Gastrocnemius medialis (tissue), 4 donors: Measurements from ENCODE around the gene GPS1. TPM values are rescaled to one million over a fixed set of nuclear protein-coding genes. Genes with fewer than 3 reads are reported as not detected.
"Not testable (repeated sequence)": the region's sequence is repeated elsewhere in the genome, so short reads cannot be mapped to it uniquely, and the experiment has no call there.

ENCODE experiments used
- ATAC-seq, 2 donors: fragments of 150-250 bp; one replicate each; pipeline ENCODE4 v1.9.1; 2016
- DNase-seq, 2 donors: peaks; one replicate each; pipeline ENCODE4 v3.0.0-alpha.2; 2019
- H3K27ac ChIP-seq, 4 donors: fragments of 200-600 bp; sonication (generic); 1 replicate in 1 of 4; 2 replicates in 3 of 4; pipeline ENCODE4 v1.5.1; 2016 to 2018; ENCODE audit warnings: mild to moderate bottlenecking in 2 of 4, moderate library complexity in 1 of 4
- H3K27me3 ChIP-seq, 3 donors: fragments of 200-600 bp; sonication (generic) in 2 of 3; 1 replicate in 1 of 3; 2 replicates in 2 of 3; pipeline versions ENCODE4 v1.5.1 to v1.6.0; 2016 to 2019; ENCODE audit warnings: mild to moderate bottlenecking in 1 of 3, moderate library complexity in 1 of 3
- H3K36me3 ChIP-seq, 2 donors: fragments of 200-600 bp; sonication (generic) in 1 of 2; one replicate each; pipeline ENCODE4 v1.5.1; 2017 to 2018
- H3K4me1 ChIP-seq, 2 donors: fragments of 200-600 bp; sonication (generic) in 1 of 2; one replicate each; pipeline ENCODE4 v1.5.1; 2016 to 2017; ENCODE audit warnings: mild to moderate bottlenecking in 2 of 2
- H3K4me3 ChIP-seq, 4 donors: fragments of 200-600 bp; sonication (generic) in 3 of 4; 1 replicate in 1 of 4; 2 replicates in 3 of 4; pipeline ENCODE4 v1.5.1; 2016 to 2019; ENCODE audit warnings: mild to moderate bottlenecking in 2 of 4
- H3K9me3 ChIP-seq, 3 donors: fragments of 200-600 bp; sonication (generic) in 2 of 3; 1 replicate in 1 of 3; 2 replicates in 2 of 3; pipeline ENCODE4 v1.5.1; 2016 to 2019
- CTCF ChIP-seq, 5 experiments: fragments of 450-650 bp in 3 of 5; fragments of 200-600 bp in 2 of 5; sonication (generic) in 2 of 5; IDR thresholded peaks in 4 of 5; conservative IDR thresholded peaks in 1 of 5; 1 replicate in 4 of 5; 2 replicates in 1 of 5; pipeline ENCODE4 v1.5.1; 2016 to 2019; ENCODE audit warnings: antibody characterized with exemption in 5 of 5, mild to moderate bottlenecking in 3 of 5, moderate library complexity in 3 of 5
- POLR2A ChIP-seq, 2 donors: fragments of 450-650 bp; IDR thresholded peaks; one replicate each; pipeline ENCODE4 v1.6.1; 2017; ENCODE audit warnings: antibody characterized with exemption in 2 of 2, mild to moderate bottlenecking in 2 of 2, moderate library complexity in 2 of 2
- in situ Hi-C, 4 donors: fragments of 200-750 bp; cut with MboI; loops; one replicate each; pipeline versions ENCODE4 v1.15.0 to v1.8.0; 2017; ENCODE audit warnings: low sequenced_read_pairs in 4 of 4
- intact Hi-C: fragments of 100-400 bp; cut with DNase I; formaldehyde crosslinking; loops from one replicate; pipeline ENCODE4 v1.15.1; 2023; ENCODE audit warnings: low total_unique reads
- total RNA-seq, 4 donors: library from RNA; depleted of rRNA; stranded (reverse); fragments of >200 nt; gene quantifications; one replicate each; pipeline versions ENCODE4 v1.1.0 to v1.2.3, GENCODE V29; 2016

The GPS1 gene
- total RNA-seq, 4 donors from 2014 or later = 119 to 174 (median 137) TPM

- TF ChIP-seq POLR2A (IDR thresholded peaks at IDR 0.05) = no peak
- Histone ChIP-seq H3K4me1 (peaks cover 9 to 22% of the 10 kb centered on the region in 2 donors), H3K9me3 (no peaks in the 10 kb centered on the region), H3K4me3 (peak overlapping the region; percentile 63 to 89 (median 78)), H3K27me3 (peaks cover 0 to 2% (median 0%) of the 10 kb centered on the region in 3 donors), H3K27ac (peak overlapping the region; percentile 85 to 99 (median 95)), H3K36me3 (peaks cover 3 to 16% of the 10 kb centered on the region in 2 donors)
- ATAC-seq = no peak
- in situ Hi-C loops = loop anchor here (10.0 to 25.0 kb wide), 2 partner anchors 99 to 117 kb away; no protein-coding TSS in a partner anchor
- no peak for DNase-seq
- intact Hi-C loops = loop anchor here (1.0 to 5.0 kb wide), 3 partner anchors 15 to 199 kb away; partner anchors contain the start of genes FASN and LRRC45
Measured at GRCh38 chr17:82037889-82038195, 13.9 kb upstream of the GPS1 start.

- in situ Hi-C loops (loop anchor here (10.0 to 25.0 kb wide), 2 partner anchors 98 to 116 kb away; no protein-coding TSS in a partner anchor), intact Hi-C loops (loop anchor here (5.0 kb wide), 1 partner anchor 198 kb away; no protein-coding TSS in a partner anchor)
- ATAC-seq, H3K27ac ChIP-seq, DNase-seq, H3K4me3 ChIP-seq, H3K9me3 ChIP-seq, H3K27me3 ChIP-seq: not testable (repeated sequence)
- Histone ChIP-seq H3K36me3 (peaks cover 3 to 16% of the 10 kb centered on the region in 2 donors), H3K4me1 (peaks cover 9 to 22% of the 10 kb centered on the region in 2 donors)
Measured at GRCh38 chr17:82038796-82039409, 12.8 kb upstream of the GPS1 start.

- Histone ChIP-seq H3K27me3 (no peaks in the 10 kb centered on the region), H3K4me3 (no peak overlapping the region), H3K27ac (no peak overlapping the region), H3K36me3 (peaks cover 3 to 16% of the 10 kb centered on the region in 2 donors), H3K9me3 (no peaks in the 10 kb centered on the region), H3K4me1 (peaks cover 9 to 22% of the 10 kb centered on the region in 2 donors)
- DNase-seq = no peak
- TF ChIP-seq POLR2A (IDR thresholded peaks at IDR 0.05) (no peak), CTCF (IDR thresholded peaks at IDR 0.05 in 4 of 5, conservative IDR thresholded peaks at IDR 0.05 in 1 of 5) (no peak)
- ATAC-seq = no peak
- intact Hi-C loops = loop anchor here (5.0 kb wide), 1 partner anchor 198 kb away; no protein-coding TSS in a partner anchor
- in situ Hi-C loops = loop anchor here (10.0 to 25.0 kb wide), 2 partner anchors 98 to 115 kb away; no protein-coding TSS in a partner anchor
Measured at GRCh38 chr17:82039695-82040299, 11.9 kb upstream of the GPS1 start.

GRCh38 chr17:82041144-82041814 lies 10.4 kb upstream of the GPS1 start:
- Histone ChIP-seq H3K36me3 (peaks cover 0 to 2% of the 10 kb centered on the region in 2 donors), H3K27ac (no peak overlapping the region), H3K4me1 (peaks cover 6 to 12% of the 10 kb centered on the region in 2 donors), H3K4me3 (no peak overlapping the region), H3K27me3 (no peaks in the 10 kb centered on the region), H3K9me3 (no peaks in the 10 kb centered on the region)
- DNase-seq = no peak
- intact Hi-C loops (no loop called here), in situ Hi-C loops (loop anchor here in 1 of 4 donors (25.0 kb wide), 1 partner anchor 96 kb away; no protein-coding TSS in a partner anchor)
- no peak for TF ChIP-seq CTCF (IDR thresholded peaks at IDR 0.05 in 4 of 5, conservative IDR thresholded peaks at IDR 0.05 in 1 of 5)
- no peak for TF ChIP-seq POLR2A (IDR thresholded peaks at IDR 0.05)
- no peak for ATAC-seq

GRCh38 chr17:82042649-82043048 lies 9.0 kb upstream of the GPS1 start:
- Histone ChIP-seq H3K27ac (no peak overlapping the region), H3K36me3 (peaks cover 0 to 11% of the 10 kb centered on the region in 2 donors), H3K4me3 (no peak overlapping the region), H3K4me1 (peaks cover 0 to 6% of the 10 kb centered on the region in 2 donors), H3K27me3 (no peaks in the 10 kb centered on the region), H3K9me3 (no peaks in the 10 kb centered on the region)
- no peak for ATAC-seq
- in situ Hi-C loops = loop anchor here in 1 of 4 donors (25.0 kb wide), 1 partner anchor 95 kb away; no protein-coding TSS in a partner anchor
- no peak for TF ChIP-seq CTCF (IDR thresholded peaks at IDR 0.05 in 4 of 5, conservative IDR thresholded peaks at IDR 0.05 in 1 of 5)
- TF ChIP-seq POLR2A (IDR thresholded peaks at IDR 0.05) = no peak
- no peak for DNase-seq
- intact Hi-C loops = no loop called here
